NCI-H446 (cell line): Measurements from ENCODE around the gene MRPS6.

Experiments used
- DNase-seq, 2 experiments: peaks; one replicate each; lab custom pipeline; 2025; lab: John Stamatoyannopoulos, UW

MRPS6 gene

GRCh38 chr21:34180826-34181359, 107.5 kb downstream of the MRPS6 start:
- DNase-seq: no peak

GRCh38 chr21:34181431-34182039, 108.2 kb downstream of the MRPS6 start:
- no peak for DNase-seq

- DNase-seq: no peak
These were observed 109.1 kb downstream of the MRPS6 start for GRCh38 chr21:34182436-34182835.

- peak; percentile 35 to 62 for DNase-seq
These were observed 110.1 kb downstream of the MRPS6 start for GRCh38 chr21:34183331-34183928.

GRCh38 chr21:34184232-34184631, 110.9 kb downstream of the MRPS6 start:
- no peak for DNase-seq

- no peak for DNase-seq
These were observed 111.8 kb downstream of the MRPS6 start for GRCh38 chr21:34185026-34185750.

- DNase-seq: no peak
These were observed 112.8 kb downstream of the MRPS6 start for GRCh38 chr21:34186109-34186719.

GRCh38 chr21:34187935-34188334, 114.6 kb downstream of the MRPS6 start:
- DNase-seq: peak; percentile 21 to 48

- DNase-seq: no peak
These were observed 116.1 kb downstream of the MRPS6 start for GRCh38 chr21:34189506-34189905.

GRCh38 chr21:34190576-34191321, 117.4 kb downstream of the MRPS6 start:
- peak in 1 of 2 experiments; percentile 48 for DNase-seq

- DNase-seq: no peak
These were observed 118.5 kb downstream of the MRPS6 start for GRCh38 chr21:34191876-34192275.
